Measurements from ENCODE around the gene CLDN24.

- TF ChIP-seq, protein P1, sequence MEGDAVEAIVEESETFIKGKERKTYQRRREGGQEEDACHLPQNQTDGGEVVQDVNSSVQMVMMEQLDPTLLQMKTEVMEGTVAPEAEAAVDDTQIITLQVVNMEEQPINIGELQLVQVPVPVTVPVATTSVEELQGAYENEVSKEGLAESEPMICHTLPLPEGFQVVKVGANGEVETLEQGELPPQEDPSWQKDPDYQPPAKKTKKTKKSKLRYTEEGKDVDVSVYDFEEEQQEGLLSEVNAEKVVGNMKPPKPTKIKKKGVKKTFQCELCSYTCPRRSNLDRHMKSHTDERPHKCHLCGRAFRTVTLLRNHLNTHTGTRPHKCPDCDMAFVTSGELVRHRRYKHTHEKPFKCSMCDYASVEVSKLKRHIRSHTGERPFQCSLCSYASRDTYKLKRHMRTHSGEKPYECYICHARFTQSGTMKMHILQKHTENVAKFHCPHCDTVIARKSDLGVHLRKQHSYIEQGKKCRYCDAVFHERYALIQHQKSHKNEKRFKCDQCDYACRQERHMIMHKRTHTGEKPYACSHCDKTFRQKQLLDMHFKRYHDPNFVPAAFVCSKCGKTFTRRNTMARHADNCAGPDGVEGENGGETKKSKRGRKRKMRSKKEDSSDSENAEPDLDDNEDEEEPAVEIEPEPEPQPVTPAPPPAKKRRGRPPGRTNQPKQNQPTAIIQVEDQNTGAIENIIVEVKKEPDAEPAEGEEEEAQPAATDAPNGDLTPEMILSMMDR (IDR thresholded peaks at IDR 0.05) = no peak
- TF ChIP-seq POLR2A (IDR thresholded peaks at IDR 0.05) = no peak
These were observed 39.8 kb upstream of the CLDN24 start for GRCh38 chr4:183362036-183362435.
